Measurements from ENCODE around the gene PIP4K2B.
"Not testable (repeated sequence)": the region's sequence is repeated elsewhere in the genome, so short reads cannot be mapped to it uniquely, and the experiment has no call there.

PIP4K2B gene

GRCh38 chr17:38799501-38800236 is at the start of gene PIP4K2B:
PIP4K2B (minus strand) TSS chr17:38799556; CDS start chr17:38799424, 132 bp downstream.
- peak; percentile 92 to 94 for DNase-seq

GRCh38 chr17:38848557-38848891 is 49.2 kb upstream of the PIP4K2B start:
- DNase-seq = no peak

GRCh38 chr17:38844261-38844757 is 45.0 kb upstream of the PIP4K2B start:
- no peak for DNase-seq

- no peak for DNase-seq
Measured at GRCh38 chr17:38825762-38826247, 26.4 kb upstream of the PIP4K2B start.

- DNase-seq = peak; percentile 46 to 77
Measured at GRCh38 chr17:38824899-38825761, 25.8 kb upstream of the PIP4K2B start, which contains the start of gene CWC25. CWC25 (minus strand) TSS chr17:38825321; CDS start chr17:38825183, 138 bp downstream.

- no peak for DNase-seq
Measured at GRCh38 chr17:38815576-38816193, 16.3 kb upstream of the PIP4K2B start.

GRCh38 chr17:38809828-38810227 is 10.5 kb upstream of the PIP4K2B start:
- DNase-seq = no peak

GRCh38 chr17:38800237-38800760 is 943 bp upstream of the PIP4K2B start:
- no peak for DNase-seq

- no peak for DNase-seq
Measured at GRCh38 chr17:38798614-38799500, 499 bp downstream of the PIP4K2B start.

GRCh38 chr17:38797828-38798227 is 1.5 kb downstream of the PIP4K2B start:
- DNase-seq = no peak

- DNase-seq = no peak
Measured at GRCh38 chr17:38797158-38797490, 2.2 kb downstream of the PIP4K2B start.

GRCh38 chr17:38796451-38797157 is 2.8 kb downstream of the PIP4K2B start:
- DNase-seq = no peak

GRCh38 chr17:38794221-38794620 is 5.1 kb downstream of the PIP4K2B start:
- DNase-seq = no peak

- no peak for DNase-seq
Measured at GRCh38 chr17:38791162-38791561, 8.2 kb downstream of the PIP4K2B start.

- DNase-seq = not testable (repeated sequence)
Measured at GRCh38 chr17:38790148-38790707, 9.1 kb downstream of the PIP4K2B start.

GRCh38 chr17:38789185-38789584 is 10.2 kb downstream of the PIP4K2B start:
- no peak for DNase-seq

GRCh38 chr17:38787999-38788398 is 11.4 kb downstream of the PIP4K2B start:
- DNase-seq = not testable (repeated sequence)

GRCh38 chr17:38786372-38786771 is 13.0 kb downstream of the PIP4K2B start:
- no peak for DNase-seq

GRCh38 chr17:38783227-38783626 is 16.1 kb downstream of the PIP4K2B start:
- DNase-seq = no peak

GRCh38 chr17:38779965-38780752 is 19.2 kb downstream of the PIP4K2B start:
- no peak for DNase-seq

Measured in cerebellar nuclear complex (tissue), 1 donor.